Upper lobe of left lung (tissue), 6 donors: ENCODE results near the gene GCFC2. TPM values are rescaled to one million over a fixed set of nuclear protein-coding genes. Genes with fewer than 3 reads are reported as not detected.

Experiments
- ATAC-seq, 2 donors: fragments of 200-7000 bp; cut with Tn5 transposase; one replicate each; pipeline ENCODE4 v1.9.1; 2022; ENCODE audit warnings: mild to moderate bottlenecking in 2 of 2, moderate library complexity in 2 of 2; ENCODE audit not compliant: low FRiP score in 2 of 2
- DNase-seq, 2 donors: peaks; one replicate each; pipeline ENCODE4 v3.0.0-alpha.2; 2019 to 2020
- H3K27ac ChIP-seq, 4 donors: fragments of 200-600 bp; sonication (generic); one replicate each; pipeline ENCODE4 v1.5.1; 2016 to 2019
- H3K27me3 ChIP-seq, 4 donors: fragments of 200-600 bp; sonication (generic); one replicate each; pipeline ENCODE4 v1.5.1; 2017 to 2019
- H3K36me3 ChIP-seq, 4 donors: fragments of 200-600 bp; sonication (generic); one replicate each; pipeline ENCODE4 v1.5.1; 2016 to 2019
- H3K4me1 ChIP-seq, 4 donors: fragments of 200-600 bp; sonication (generic); one replicate each; pipeline ENCODE4 v1.5.1; 2018 to 2019
- H3K4me3 ChIP-seq, 4 donors: fragments of 200-600 bp; sonication (generic); one replicate each; pipeline ENCODE4 v1.5.1; 2017 to 2019; ENCODE audit warnings: mild to moderate bottlenecking in 2 of 4, moderate library complexity in 1 of 4
- H3K9me3 ChIP-seq, 4 donors: fragments of 200-600 bp; sonication (generic); one replicate each; pipeline ENCODE4 v1.5.1; 2018 to 2019
- CTCF ChIP-seq, 6 experiments: fragments of 450-650 bp in 4 of 6; fragments of 200-600 bp in 2 of 6; sonication (generic) in 2 of 6; IDR thresholded peaks; one replicate each; pipeline ENCODE4 v1.5.1; 2016 to 2019; ENCODE audit warnings: antibody characterized with exemption in 6 of 6
- EP300 ChIP-seq, 4 donors: sonication (generic); formaldehyde crosslinking; IDR thresholded peaks; one replicate each; pipeline ENCODE4 v1.5.1; 2017; ENCODE audit warnings: antibody characterized with exemption in 4 of 4, control low read depth in 2 of 4
- POLR2A ChIP-seq, 4 donors: fragments of 450-650 bp; IDR thresholded peaks; one replicate each; pipeline ENCODE4 v1.5.1; 2016 to 2017; ENCODE audit warnings: antibody characterized with exemption in 4 of 4, mild to moderate bottlenecking in 2 of 4
- POLR2AphosphoS5 ChIP-seq, 2 donors: sonication (generic); formaldehyde crosslinking; IDR thresholded peaks; one replicate each; pipeline ENCODE4 v1.5.1; 2017; ENCODE audit warnings: antibody characterized with exemption in 2 of 2
- WGBS, 2 donors: methylation state at CpG; one replicate each; pipeline ENCODE4 v1.1.5; 2017 to 2018; 5-methylcytosine and 5-hydroxymethylcytosine counted together
- total RNA-seq, 6 donors: library from RNA; depleted of rRNA in 4 of 6; stranded (reverse); fragments of >200 nt in 4 of 6; gene quantifications; one replicate each; pipeline versions ENCODE4 v1.1.0 to v1.2.1, GENCODE V29; 2016 to 2021
- donor health status: DM: no; HTN: no; CAD: no; lungs with moderate emphysema.
- donor health status: DM: no; HTN: yes; CAD: no; lungs with severe emphysema.

GCFC2 gene
- total RNA-seq, 6 donors from 2014 or later: 13.7 to 75.4 (median 26.4) TPM

- WGBS, 2 donors: 0 to 2% methylated on average over 4 of the region's 4 CpGs
- TF ChIP-seq CTCF (IDR thresholded peaks at IDR 0.05) (peak in 5 of 6 experiments; percentile 59 to 84 (median 71)), EP300 (IDR thresholded peaks at IDR 0.05) (no peak)
- DNase-seq: peak in 1 of 2 donors; percentile 74
These were observed 82.7 kb downstream of the GCFC2 start for GRCh38 chr2:75627902-75628504.

GRCh38 chr2:75622929-75623328 is 87.8 kb downstream of the GCFC2 start:
- no peaks in the 10 kb centered on the region for H3K36me3 ChIP-seq
- DNase-seq: no peak
- ATAC-seq: no peak
- no peak overlapping the region for H3K4me3 ChIP-seq
- 70 to 88% methylated on average over 3 of the region's 3 CpGs for WGBS, 2 donors
- no peaks in the 10 kb centered on the region for H3K9me3 ChIP-seq
- no peak for TF ChIP-seq POLR2AphosphoS5 (IDR thresholded peaks at IDR 0.05)
- TF ChIP-seq EP300 (IDR thresholded peaks at IDR 0.05): no peak
- no peak for TF ChIP-seq POLR2A (IDR thresholded peaks at IDR 0.05)
- TF ChIP-seq CTCF (IDR thresholded peaks at IDR 0.05): no peak
- H3K27me3 ChIP-seq: no peaks in the 10 kb centered on the region
- H3K27ac ChIP-seq: no peak overlapping the region
- H3K4me1 ChIP-seq: no peaks in the 10 kb centered on the region

More at GRCh38 chr2:75627902-75628504, 82.7 kb downstream of the GCFC2 start:
- Histone ChIP-seq H3K27ac (no peak overlapping the region), H3K9me3 (no peaks in the 10 kb centered on the region), H3K4me1 (peaks cover 0 to 11% (median 2%) of the 10 kb centered on the region in 4 donors), H3K27me3 (no peaks in the 10 kb centered on the region), H3K36me3 (no peaks in the 10 kb centered on the region), H3K4me3 (no peak overlapping the region)
- peak; percentile 69 to 74 for ATAC-seq

GRCh38 chr2:75622500-75622899 is 88.2 kb downstream of the GCFC2 start:
- no peak for DNase-seq
- Histone ChIP-seq H3K9me3 (no peaks in the 10 kb centered on the region), H3K27me3 (no peaks in the 10 kb centered on the region), H3K36me3 (no peaks in the 10 kb centered on the region), H3K4me3 (no peak overlapping the region), H3K4me1 (no peaks in the 10 kb centered on the region), H3K27ac (no peak overlapping the region)
- no peak for ATAC-seq
- TF ChIP-seq EP300 (IDR thresholded peaks at IDR 0.05) (no peak), POLR2AphosphoS5 (IDR thresholded peaks at IDR 0.05) (no peak), POLR2A (IDR thresholded peaks at IDR 0.05) (no peak), CTCF (IDR thresholded peaks at IDR 0.05) (no peak)
- WGBS, 2 donors: 25 to 62% methylated on average over 2 of the region's 2 CpGs

GRCh38 chr2:75621228-75621627 is 89.5 kb downstream of the GCFC2 start:
- Histone ChIP-seq H3K36me3 (no peaks in the 10 kb centered on the region), H3K4me1 (no peaks in the 10 kb centered on the region), H3K27ac (no peak overlapping the region), H3K27me3 (no peaks in the 10 kb centered on the region), H3K9me3 (no peaks in the 10 kb centered on the region), H3K4me3 (no peak overlapping the region)
- WGBS, 2 donors: 71 to 85% methylated on average over 4 of the region's 4 CpGs
- DNase-seq (no peak), ATAC-seq (no peak)
- TF ChIP-seq POLR2A (IDR thresholded peaks at IDR 0.05) (no peak), EP300 (IDR thresholded peaks at IDR 0.05) (no peak), POLR2AphosphoS5 (IDR thresholded peaks at IDR 0.05) (no peak), CTCF (IDR thresholded peaks at IDR 0.05) (no peak)
